ENCODE results near the gene DISP3.

DNA sequence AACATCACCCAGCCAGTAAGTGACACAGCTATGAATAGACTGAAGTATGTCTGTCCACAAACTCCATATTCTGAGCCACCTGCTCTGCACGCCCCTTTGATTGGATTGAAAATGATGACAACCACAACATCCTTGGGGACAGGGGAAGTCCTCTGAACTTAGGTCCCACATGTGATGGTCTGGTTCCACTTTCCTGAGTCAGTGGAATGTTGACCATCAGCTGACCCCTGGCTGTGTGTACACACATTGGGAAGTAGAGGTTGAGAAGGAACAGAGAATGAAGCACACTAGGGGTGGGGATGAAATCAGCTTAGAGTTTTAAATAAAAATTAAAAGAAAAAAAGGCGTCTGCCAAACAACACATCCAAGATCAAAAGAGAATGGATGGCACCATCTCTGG lies 8.0 kb upstream of the DISP3 start:
- TF ChIP-seq EP300 (IDR thresholded peaks at IDR 0.05; ENCODE audit: borderline replicate concordance in 1 of 2, low read depth in 1 of 2, low read length in 1 of 2): no peak
- TF ChIP-seq, protein P1, sequence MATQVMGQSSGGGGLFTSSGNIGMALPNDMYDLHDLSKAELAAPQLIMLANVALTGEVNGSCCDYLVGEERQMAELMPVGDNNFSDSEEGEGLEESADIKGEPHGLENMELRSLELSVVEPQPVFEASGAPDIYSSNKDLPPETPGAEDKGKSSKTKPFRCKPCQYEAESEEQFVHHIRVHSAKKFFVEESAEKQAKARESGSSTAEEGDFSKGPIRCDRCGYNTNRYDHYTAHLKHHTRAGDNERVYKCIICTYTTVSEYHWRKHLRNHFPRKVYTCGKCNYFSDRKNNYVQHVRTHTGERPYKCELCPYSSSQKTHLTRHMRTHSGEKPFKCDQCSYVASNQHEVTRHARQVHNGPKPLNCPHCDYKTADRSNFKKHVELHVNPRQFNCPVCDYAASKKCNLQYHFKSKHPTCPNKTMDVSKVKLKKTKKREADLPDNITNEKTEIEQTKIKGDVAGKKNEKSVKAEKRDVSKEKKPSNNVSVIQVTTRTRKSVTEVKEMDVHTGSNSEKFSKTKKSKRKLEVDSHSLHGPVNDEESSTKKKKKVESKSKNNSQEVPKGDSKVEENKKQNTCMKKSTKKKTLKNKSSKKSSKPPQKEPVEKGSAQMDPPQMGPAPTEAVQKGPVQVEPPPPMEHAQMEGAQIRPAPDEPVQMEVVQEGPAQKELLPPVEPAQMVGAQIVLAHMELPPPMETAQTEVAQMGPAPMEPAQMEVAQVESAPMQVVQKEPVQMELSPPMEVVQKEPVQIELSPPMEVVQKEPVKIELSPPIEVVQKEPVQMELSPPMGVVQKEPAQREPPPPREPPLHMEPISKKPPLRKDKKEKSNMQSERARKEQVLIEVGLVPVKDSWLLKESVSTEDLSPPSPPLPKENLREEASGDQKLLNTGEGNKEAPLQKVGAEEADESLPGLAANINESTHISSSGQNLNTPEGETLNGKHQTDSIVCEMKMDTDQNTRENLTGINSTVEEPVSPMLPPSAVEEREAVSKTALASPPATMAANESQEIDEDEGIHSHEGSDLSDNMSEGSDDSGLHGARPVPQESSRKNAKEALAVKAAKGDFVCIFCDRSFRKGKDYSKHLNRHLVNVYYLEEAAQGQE (IDR thresholded peaks at IDR 0.05; ENCODE audit: low read depth, low read length): no peak
- TF ChIP-seq CTCF (IDR thresholded peaks at IDR 0.05): no peak
- TF ChIP-seq TAF1 (IDR thresholded peaks at IDR 0.05; ENCODE audit: borderline replicate concordance, low read depth, low read length): no peak
- TF ChIP-seq, protein P2, sequence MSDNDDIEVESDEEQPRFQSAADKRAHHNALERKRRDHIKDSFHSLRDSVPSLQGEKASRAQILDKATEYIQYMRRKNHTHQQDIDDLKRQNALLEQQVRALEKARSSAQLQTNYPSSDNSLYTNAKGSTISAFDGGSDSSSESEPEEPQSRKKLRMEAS (IDR thresholded peaks at IDR 0.05; ENCODE audit: low read depth): no peak
- TF ChIP-seq MEF2A (IDR thresholded peaks at IDR 0.05; ENCODE audit: borderline replicate concordance, low read depth): no peak
- no peak for TF ChIP-seq SMC3 (IDR thresholded peaks at IDR 0.05; ENCODE audit: low read depth, low read length)
- TF ChIP-seq FOSL2 (IDR thresholded peaks at IDR 0.05; ENCODE audit: borderline replicate concordance, low read depth): no peak
- TF ChIP-seq EZH2phosphoT487 (IDR thresholded peaks at IDR 0.05; ENCODE audit: borderline replicate concordance, low read depth): no peak
- TF ChIP-seq JUND (IDR thresholded peaks at IDR 0.05): no peak
- TF ChIP-seq TCF12 (IDR thresholded peaks at IDR 0.05): no peak
